BJ (cell line): ENCODE data around the gene MRPL12. TPM values are rescaled to one million over a fixed set of nuclear protein-coding genes. Genes with fewer than 3 reads are reported as not detected.

Experiments
- CTCF ChIA-PET: fragments of 350-600 bp; formaldehyde crosslinking; extraction: SDS; loops from one replicate; lab custom pipeline; 2021; ENCODE audit warnings: antibody characterized with exemption, inconsistent platforms; lab: Yijun Ruan, JAX
- POLR2A ChIA-PET: fragments of 300-600 bp; sonication (Branson Sonifier 250); formaldehyde crosslinking; extraction: SDS; loops from one replicate; lab custom pipeline; 2021; ENCODE audit warnings: antibody characterized with exemption; lab: Charles Lee
- DNase-seq: peaks from one replicate; pipeline ENCODE4 v3.0.0-alpha.2; 2011; ENCODE audit warnings: low read depth
- H3K27me3 ChIP-seq: 2 replicates; pipeline ENCODE4 v1.6.0; 2011; ENCODE audit warnings: low read length; ENCODE audit not compliant: control insufficient read depth, insufficient read depth
- H3K36me3 ChIP-seq: 2 replicates; pipeline ENCODE4 v1.5.1; 2011; ENCODE audit warnings: low read length; ENCODE audit not compliant: control insufficient read depth, insufficient read depth
- H3K4me3 ChIP-seq: 2 replicates; pipeline ENCODE4 v1.5.1; 2011; ENCODE audit warnings: low read depth, mild to moderate bottlenecking, control low read depth, low read length
- polyA plus RNA-seq: library from polyadenylated mRNA; depleted of rRNA; stranded (reverse); fragments of >200 nt; gene quantifications from 2 replicates; pipeline ENCODE4 v1.2.3, GENCODE V29; 2011
- TF ChIP-seq, protein P1 (sequence below): IDR thresholded peaks from 2 replicates; pipeline ENCODE4 v1.5.1; 2011; ENCODE audit warnings: low read depth, mild to moderate bottlenecking, control low read depth, inconsistent platforms, low read length, moderate library complexity; ENCODE audit not compliant: insufficient read depth

The MRPL12 gene
- polyA plus RNA-seq, 1 experiment: 63.0 TPM

DNA sequence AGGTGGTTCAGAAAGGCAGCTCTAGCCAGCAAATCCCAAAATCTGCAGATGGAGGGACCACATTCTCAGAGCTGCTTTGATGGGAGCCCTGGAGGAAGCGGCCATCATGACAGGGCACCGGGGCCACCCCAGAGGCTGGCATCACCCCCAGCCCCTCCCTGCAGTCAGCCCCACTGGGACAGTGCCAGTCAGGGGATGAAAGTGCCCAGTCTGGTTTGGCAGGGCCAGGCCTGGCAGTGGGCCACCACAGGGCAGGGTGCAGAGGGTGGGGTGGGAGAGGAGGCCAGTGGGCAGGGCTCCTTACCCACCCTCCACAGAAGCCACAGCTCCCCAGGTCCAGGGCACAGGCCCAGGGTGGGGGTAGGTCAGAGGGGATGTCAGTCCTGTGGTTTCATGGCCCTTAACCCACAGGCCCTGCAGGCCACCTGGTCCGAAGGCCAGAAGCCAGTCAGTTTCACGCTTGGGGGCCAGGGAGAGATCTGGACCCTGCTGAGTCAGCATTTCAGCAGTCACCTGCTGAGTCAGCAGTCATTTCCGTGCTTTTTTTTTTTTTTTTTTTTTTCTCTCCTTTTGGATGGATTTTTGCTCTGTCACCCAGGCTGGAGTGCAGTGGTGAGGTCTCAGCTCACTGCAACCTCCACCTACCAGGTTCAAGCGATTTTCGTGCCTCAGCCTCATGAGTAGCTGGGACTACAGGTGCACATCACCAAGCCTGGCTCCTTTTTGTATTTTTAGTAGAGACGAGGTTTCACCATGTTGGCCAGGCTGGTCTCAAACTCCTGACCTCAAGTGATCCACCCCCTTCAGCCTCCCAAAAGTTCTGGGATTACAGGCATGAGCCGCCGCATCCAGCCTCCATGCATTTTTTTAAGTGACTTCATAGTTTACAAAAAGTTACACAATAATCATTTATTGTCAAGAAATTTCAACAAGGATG, 19.3 kb downstream of the MRPL12 start:
- H3K36me3 ChIP-seq: peaks cover 1% of the 10 kb centered on the region; the same call in 1 of the 2 replicates
- CTCF ChIA-PET: interaction anchor here (0.6 kb wide), 1 partner anchor 185 kb away, joined by 3 read pairs; no protein-coding TSS in a partner anchor
- no peak overlapping the region for H3K4me3 ChIP-seq
- POLR2A ChIA-PET: interaction anchor here (0.5 to 0.7 kb wide), 2 partner anchors 155 to 275 kb away, joined by 3 read pairs; no protein-coding TSS in a partner anchor
- H3K27me3 ChIP-seq: no peaks in the 10 kb centered on the region
- TF ChIP-seq, protein P1, sequence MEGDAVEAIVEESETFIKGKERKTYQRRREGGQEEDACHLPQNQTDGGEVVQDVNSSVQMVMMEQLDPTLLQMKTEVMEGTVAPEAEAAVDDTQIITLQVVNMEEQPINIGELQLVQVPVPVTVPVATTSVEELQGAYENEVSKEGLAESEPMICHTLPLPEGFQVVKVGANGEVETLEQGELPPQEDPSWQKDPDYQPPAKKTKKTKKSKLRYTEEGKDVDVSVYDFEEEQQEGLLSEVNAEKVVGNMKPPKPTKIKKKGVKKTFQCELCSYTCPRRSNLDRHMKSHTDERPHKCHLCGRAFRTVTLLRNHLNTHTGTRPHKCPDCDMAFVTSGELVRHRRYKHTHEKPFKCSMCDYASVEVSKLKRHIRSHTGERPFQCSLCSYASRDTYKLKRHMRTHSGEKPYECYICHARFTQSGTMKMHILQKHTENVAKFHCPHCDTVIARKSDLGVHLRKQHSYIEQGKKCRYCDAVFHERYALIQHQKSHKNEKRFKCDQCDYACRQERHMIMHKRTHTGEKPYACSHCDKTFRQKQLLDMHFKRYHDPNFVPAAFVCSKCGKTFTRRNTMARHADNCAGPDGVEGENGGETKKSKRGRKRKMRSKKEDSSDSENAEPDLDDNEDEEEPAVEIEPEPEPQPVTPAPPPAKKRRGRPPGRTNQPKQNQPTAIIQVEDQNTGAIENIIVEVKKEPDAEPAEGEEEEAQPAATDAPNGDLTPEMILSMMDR: no peak
- DNase-seq: no peak

DNA sequence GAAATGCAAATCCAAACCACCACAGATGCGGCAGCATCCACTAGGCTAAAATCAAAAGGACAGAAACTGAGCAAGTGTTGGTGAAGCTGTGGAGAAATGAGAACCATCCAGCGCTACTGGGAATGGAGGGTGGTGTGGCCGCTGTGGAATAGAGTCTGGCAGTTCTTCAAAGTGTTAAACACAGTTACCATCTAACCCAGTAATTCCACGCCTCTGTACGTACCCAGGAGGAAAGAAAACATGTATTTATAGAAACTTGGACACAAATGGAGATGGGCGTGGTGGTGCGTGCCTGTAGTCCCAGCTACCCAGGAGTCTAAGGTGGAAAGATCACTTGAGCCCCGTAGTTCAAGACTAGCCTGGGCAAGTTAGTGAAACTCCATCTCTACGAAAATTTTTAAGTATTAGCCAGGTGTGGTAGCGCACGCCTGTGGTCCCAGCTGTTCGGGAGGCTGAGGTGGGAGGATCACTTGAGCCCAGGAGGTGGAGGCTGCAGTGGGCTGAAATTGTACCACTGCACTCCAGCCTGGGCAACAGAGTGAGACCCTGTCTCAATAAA, 20.6 kb downstream of the MRPL12 start:
- DNase-seq: no peak
- Histone ChIP-seq H3K27me3 (no peaks in the 10 kb centered on the region), H3K4me3 (no peak overlapping the region), H3K36me3 (peaks cover 1% of the 10 kb centered on the region; the same call in 1 of the 2 replicates)
- ChIA-PET CTCF (interaction anchor here (0.6 to 1.0 kb wide), 2 partner anchors 10 to 146 kb away, joined by 3 to 5 read pairs; no protein-coding TSS in a partner anchor), POLR2A (no interaction called here)
- TF ChIP-seq, protein P1: no peak

DNA sequence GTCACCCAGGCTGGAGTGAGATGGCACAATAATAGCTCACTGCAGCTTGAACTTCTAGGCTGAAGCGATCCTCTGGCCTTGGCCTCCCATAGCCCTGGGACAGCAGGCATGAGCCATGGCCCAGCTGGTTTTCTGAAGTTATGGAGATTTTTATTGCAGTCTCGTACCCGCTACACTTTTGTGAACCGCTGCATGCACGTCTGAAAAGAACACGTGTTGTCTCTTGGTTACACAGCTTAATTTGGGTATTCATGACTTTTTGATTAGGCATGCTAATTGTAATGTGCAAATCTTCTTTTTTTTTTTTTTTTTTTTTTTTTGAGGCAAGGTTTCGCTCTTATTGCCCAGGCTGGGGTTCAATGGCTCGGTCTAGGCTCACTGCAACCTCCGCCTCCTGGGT, 22.3 kb downstream of the MRPL12 start:
- POLR2A ChIA-PET: no interaction called here
- DNase-seq: no peak
- no peak overlapping the region for H3K4me3 ChIP-seq
- TF ChIP-seq, protein P1: no peak
- H3K36me3 ChIP-seq: peaks cover under 1% of the 10 kb centered on the region; the same call in 1 of the 2 replicates
- CTCF ChIA-PET: interaction anchor here (2.0 kb wide), 1 partner anchor 9 kb away, joined by 6 read pairs; no protein-coding TSS in a partner anchor
- H3K27me3 ChIP-seq: no peaks in the 10 kb centered on the region

DNA sequence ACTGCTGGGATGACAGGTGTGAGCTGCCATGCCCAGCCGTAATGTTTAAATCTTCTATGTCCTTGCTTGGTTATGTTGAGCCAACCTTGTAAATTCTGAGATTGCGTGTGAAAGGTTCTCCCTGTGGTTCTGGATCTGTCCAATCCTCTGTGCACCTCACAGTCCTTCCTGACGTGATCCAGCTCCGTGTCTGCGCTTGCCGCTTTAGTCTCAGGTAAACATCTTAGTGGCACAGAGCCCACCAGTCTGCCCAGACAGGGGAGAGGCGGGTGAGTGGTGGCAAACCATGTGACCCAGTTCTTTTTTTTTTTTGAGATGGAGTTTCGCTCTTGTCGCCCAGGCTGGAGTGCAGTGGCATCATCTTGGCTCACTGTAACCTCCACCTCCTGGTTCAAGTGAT, 22.8 kb downstream of the MRPL12 start:
- Histone ChIP-seq H3K36me3 (no peaks in the 10 kb centered on the region), H3K4me3 (no peak overlapping the region), H3K27me3 (no peaks in the 10 kb centered on the region)
- TF ChIP-seq, protein P1: no peak
- DNase-seq: no peak
- ChIA-PET POLR2A (no interaction called here), CTCF (interaction anchor here (2.0 kb wide), 1 partner anchor 8 kb away, joined by 6 read pairs; no protein-coding TSS in a partner anchor)
